IMR-90 (cell line): ENCODE measurements around the gene CHD9. TPM values are rescaled to one million over a fixed set of nuclear protein-coding genes. Genes with fewer than 3 reads are reported as not detected.

Experiments
- ATAC-seq: fragments of 200-7000 bp; cut with Tn5 transposase; 2 replicates; pipeline ENCODE4 v1.9.1; 2020; ENCODE audit warnings: low read depth, mild to moderate bottlenecking, moderate library complexity
- BruUV-seq: library from RNA; stranded (reverse); fragments of 400-500 nt; replicated peaks from 2 replicates; lab custom pipeline; 2021; lab: Mats Ljungman, UMichigan
- CTCF ChIA-PET: fragments of 300-600 bp; formaldehyde crosslinking; extraction: SDS; loops from one replicate; lab custom pipeline; 2021; ENCODE audit warnings: antibody characterized with exemption; lab: Yijun Ruan, JAX
- POLR2A ChIA-PET: fragments of 300-600 bp; sonication (Branson Sonifier 250); formaldehyde crosslinking; loops from one replicate; lab custom pipeline; 2022; ENCODE audit warnings: antibody characterized with exemption; ENCODE audit not compliant: unreplicated experiment; lab: Charles Lee
- DNase-seq: peaks from one replicate; pipeline ENCODE4 v3.0.0; 2013
- H2AFZ ChIP-seq: replicated peaks from 2 replicates; pipeline ENCODE3; 2013; ENCODE audit warnings: low read length, mild to moderate bottlenecking; ENCODE audit not compliant: poor library complexity
- H2AK5ac ChIP-seq: 2 replicates; pipeline ENCODE4 v1.6.1; 2013; ENCODE audit warnings: low read depth, low read length, inconsistent platforms
- H2AK9ac ChIP-seq: replicated peaks from 2 replicates; pipeline ENCODE3; 2013; ENCODE audit warnings: mild to moderate bottlenecking, low read depth, low read length, moderate library complexity; ENCODE audit not compliant: poor library complexity
- H2BK120ac ChIP-seq: 2 replicates; pipeline ENCODE4 v1.6.1; 2013; ENCODE audit warnings: low read depth, low read length, inconsistent platforms
- H2BK15ac ChIP-seq: 3 replicates; pipeline ENCODE4 v1.6.1; 2013; ENCODE audit warnings: low read depth, low read length, inconsistent platforms
- H2BK20ac ChIP-seq: 2 replicates; pipeline ENCODE4 v1.6.1; 2013; ENCODE audit warnings: low read depth, mild to moderate bottlenecking, inconsistent platforms, low read length, moderate library complexity
- H2BK5ac ChIP-seq: 2 replicates; pipeline ENCODE4 v1.6.1; 2013; ENCODE audit warnings: mild to moderate bottlenecking, low read depth, low read length, inconsistent platforms; ENCODE audit not compliant: poor library complexity, severe bottlenecking
- H3K14ac ChIP-seq: replicated peaks from 2 replicates; pipeline ENCODE4 v1.6.1; 2013; ENCODE audit warnings: low read depth, low read length, inconsistent platforms
- H3K18ac ChIP-seq: 2 replicates; pipeline ENCODE4 v1.6.1; 2013; ENCODE audit warnings: low read depth, low read length, control low read depth
- H3K23ac ChIP-seq: 2 replicates; pipeline ENCODE4 v1.6.1; 2013; ENCODE audit warnings: low read depth, low read length, inconsistent platforms
- H3K27ac ChIP-seq: 2 replicates; pipeline ENCODE4 v1.5.1; 2013; ENCODE audit warnings: mild to moderate bottlenecking, control low read depth, low read length; ENCODE audit not compliant: insufficient read depth
- H3K27me3 ChIP-seq: 2 replicates; pipeline ENCODE4 v1.6.1; 2013; ENCODE audit warnings: low read length; ENCODE audit not compliant: control insufficient read depth, insufficient read depth
- H3K36me3 ChIP-seq: 2 replicates; pipeline ENCODE4 v1.6.1; 2013; ENCODE audit warnings: low read length, mixed read lengths; ENCODE audit not compliant: control insufficient read depth, insufficient read depth
- H3K4ac ChIP-seq: 2 replicates; pipeline ENCODE4 v1.6.1; 2013; ENCODE audit warnings: low read depth, low read length, inconsistent platforms
- H3K4me1 ChIP-seq: 2 replicates; pipeline ENCODE4 v1.6.1; 2013; ENCODE audit warnings: low read length, mixed read lengths; ENCODE audit not compliant: control insufficient read depth, insufficient read depth
- H3K4me2 ChIP-seq: 2 replicates; pipeline ENCODE4 v1.6.1; 2013; ENCODE audit warnings: low read depth, mild to moderate bottlenecking, control low read depth, low read length, moderate library complexity
- H3K4me3 ChIP-seq: 2 replicates; pipeline ENCODE4 v1.5.1; 2013; ENCODE audit warnings: low read depth, mild to moderate bottlenecking, control low read depth, low read length, moderate library complexity; ENCODE audit not compliant: insufficient read depth
- H3K56ac ChIP-seq: 2 replicates; pipeline ENCODE4 v1.6.1; 2013; ENCODE audit warnings: low read length, inconsistent platforms; ENCODE audit not compliant: insufficient read depth; ENCODE audit errors: extremely low read depth
- H3K79me1 ChIP-seq, 2 experiments: 2 replicates each; pipeline ENCODE4 v1.6.1; 2013; ENCODE audit warnings: low read length in 2 of 2, inconsistent platforms in 1 of 2, low read depth in 1 of 2
- H3K9ac ChIP-seq: 2 replicates; pipeline ENCODE4 v1.6.1; 2013; ENCODE audit warnings: low read depth, low read length, control low read depth
- H3K9me1 ChIP-seq: 2 replicates; pipeline ENCODE4 v1.6.1; 2013; ENCODE audit warnings: low read length, inconsistent platforms; ENCODE audit not compliant: insufficient read depth
- H3K9me3 ChIP-seq: 2 replicates; pipeline ENCODE4 v1.6.1; 2013; ENCODE audit warnings: low read length; ENCODE audit not compliant: control insufficient read depth, insufficient read depth
- H4K20me1 ChIP-seq: 2 replicates; pipeline ENCODE4 v1.6.1; 2013; ENCODE audit warnings: low read length, inconsistent platforms; ENCODE audit not compliant: insufficient read depth
- H4K5ac ChIP-seq: 2 replicates; pipeline ENCODE4 v1.6.1; 2013; ENCODE audit warnings: mild to moderate bottlenecking, low read depth, low read length, control low read depth
- H4K8ac ChIP-seq, 2 experiments: 2 replicates each; pipeline ENCODE4 v1.6.1; 2013; ENCODE audit warnings: low read depth in 2 of 2, low read length in 2 of 2, control low read depth in 1 of 2, inconsistent platforms in 1 of 2
- H4K91ac ChIP-seq: 2 replicates; pipeline ENCODE4 v1.6.1; 2013; ENCODE audit warnings: low read depth, low read length, inconsistent platforms; ENCODE audit not compliant: insufficient read depth
- RFX5 ChIP-seq: IDR thresholded peaks from 2 replicates; pipeline ENCODE4 v1.8.0; 2012; ENCODE audit warnings: low read depth, mild to moderate bottlenecking, low read length, moderate library complexity
- WGBS, 2 experiments: methylation state at CpG; one replicate each; pipeline versions ENCODE4 v1.1.5 to v1.1.7; 2013; ENCODE audit warnings: missing lambda C conversion rate in 2 of 2; ENCODE audit not compliant: insufficient read length in 1 of 2; ENCODE audit errors: extremely low coverage in 2 of 2; 5-methylcytosine and 5-hydroxymethylcytosine counted together
- dilution Hi-C: fragments of 300-500 bp; cut with HindIII; formaldehyde crosslinking; loops from one replicate; pipeline ENCODE4 v1.14.3; 2018; ENCODE audit warnings: low sequenced_read_pairs; ENCODE audit not compliant: unreplicated experiment
- in situ Hi-C: fragments of 300-500 bp; cut with MboI; formaldehyde crosslinking; loops from 3 replicates; pipeline ENCODE4 v1.14.3; 2019; ENCODE audit warnings: low sequenced_read_pairs, inconsistent platforms, mixed read lengths
- intact Hi-C: fragments of 100-400 bp; cut with micrococcal nuclease; formaldehyde crosslinking; loops from 2 replicates; pipeline ENCODE4 v1.10.0; 2022
- polyA plus RNA-seq, 3 experiments: library from polyadenylated mRNA; depleted of rRNA; stranded (reverse); fragments of >200 nt; gene quantifications; 2 replicates each; pipeline ENCODE4 v1.2.3, GENCODE V29; 2012; ENCODE audit warnings: low replicate concordance in 1 of 3
- total RNA-seq: library from RNA; depleted of rRNA; stranded (reverse); fragments of >200 nt; gene quantifications from 2 replicates; pipeline ENCODE4 v1.2.3, GENCODE V29; 2012

The CHD9 gene
- total and polyA plus RNA-seq, 2 of the 4 experiments (the other 2 are of a cell fraction), result 9.1 to 48.8 TPM

- H3K4ac ChIP-seq, result no peak overlapping the region
- POLR2A ChIA-PET, result no interaction called here
- no peak overlapping the region for H2BK120ac ChIP-seq
- DNase-seq (no peak), ATAC-seq (no peak)
- no peaks in the 10 kb centered on the region for H4K20me1 ChIP-seq
- CTCF ChIA-PET, result no interaction called here
- WGBS, 2 experiments, result no CpG with 5 or more reads among the region's 2 CpGs
- H2BK5ac ChIP-seq, result no peak overlapping the region
- no peak overlapping the region for H2BK15ac ChIP-seq
- H3K9ac ChIP-seq, result no peak overlapping the region
- H3K9me3 ChIP-seq, result peaks cover 5% of the 10 kb centered on the region; the same call in 1 of the 2 replicates
- in situ Hi-C loops, result no loop called here
- H3K27me3 ChIP-seq, result no peaks in the 10 kb centered on the region
- no peak overlapping the region for H3K56ac ChIP-seq
- no peak overlapping the region for H3K27ac ChIP-seq
- H2BK20ac ChIP-seq, result no peak overlapping the region
- no peak overlapping the region for H2AFZ ChIP-seq
- no peaks in the 10 kb centered on the region for H3K9me1 ChIP-seq
- no peak overlapping the region for H2AK9ac ChIP-seq
- no peak overlapping the region for H2AK5ac ChIP-seq
- H3K23ac ChIP-seq, result no peak overlapping the region
- H3K4me1 ChIP-seq, result no peaks in the 10 kb centered on the region
- H3K79me1 ChIP-seq, result peaks cover 0 to 14% of the 10 kb centered on the region in 2 experiments
- H4K8ac ChIP-seq, result no peak overlapping the region
- no TSS peak for BruUV-seq
- H4K91ac ChIP-seq, result no peak overlapping the region
- H3K18ac ChIP-seq, result no peak overlapping the region
- no peak for TF ChIP-seq RFX5
- dilution Hi-C loops, result no loop called here
- H3K14ac ChIP-seq, result no peak overlapping the region
- H3K4me2 ChIP-seq, result no peak overlapping the region
- H3K36me3 ChIP-seq, result peaks cover 21% of the 10 kb centered on the region
- H4K5ac ChIP-seq, result no peak overlapping the region
- intact Hi-C loops, result loop anchor here (5.0 kb wide), 1 partner anchor 50 kb away; no protein-coding TSS in a partner anchor
- no peak overlapping the region for H3K4me3 ChIP-seq
Measured at GRCh38 chr16:53262645-53263044, 207.9 kb downstream of the CHD9 start.
